ENCODE data around the gene LINC00632.
A peak's percentile ranks its signal among the peaks of the same experiment; 100 is the strongest.

The LINC00632 gene

GRCh38 chrX:140794642-140795041, 85.1 kb downstream of the LINC00632 start:
- no peak for DNase-seq (ENCODE audit: low read depth)
- H3K4me3 ChIP-seq (ENCODE audit: low read depth, low read length), result no peak overlapping the region
- no peak for TF ChIP-seq CTCF (conservative IDR thresholded peaks at IDR 0.05; ENCODE audit: low read depth, low read length)

GRCh38 chrX:140799216-140799615, 89.7 kb downstream of the LINC00632 start:
- no peak for DNase-seq (ENCODE audit: low read depth)
- no peak overlapping the region for H3K4me3 ChIP-seq (ENCODE audit: low read depth, low read length)
- TF ChIP-seq CTCF (conservative IDR thresholded peaks at IDR 0.05; ENCODE audit: low read depth, low read length), result no peak

- no peak for DNase-seq (ENCODE audit: low read depth)
- TF ChIP-seq CTCF (conservative IDR thresholded peaks at IDR 0.05; ENCODE audit: low read depth, low read length), result no peak
- no peak overlapping the region for H3K4me3 ChIP-seq (ENCODE audit: low read depth, low read length)
Measured at GRCh38 chrX:140804292-140804691, 94.7 kb downstream of the LINC00632 start.

- H3K4me3 ChIP-seq (ENCODE audit: low read depth, low read length), result no peak overlapping the region
- no peak for TF ChIP-seq CTCF (conservative IDR thresholded peaks at IDR 0.05; ENCODE audit: low read depth, low read length)
- DNase-seq (ENCODE audit: low read depth), result peak; percentile 36
Measured at GRCh38 chrX:140815868-140816267, 106.3 kb downstream of the LINC00632 start.

- no peak overlapping the region for H3K4me3 ChIP-seq (ENCODE audit: low read depth, low read length)
- DNase-seq (ENCODE audit: low read depth), result peak; percentile 43
- TF ChIP-seq CTCF (conservative IDR thresholded peaks at IDR 0.05; ENCODE audit: low read depth, low read length), result peak; percentile 55
Measured at GRCh38 chrX:140817943-140818342, 108.4 kb downstream of the LINC00632 start.

GRCh38 chrX:140821280-140821679, 111.7 kb downstream of the LINC00632 start:
- no peak for DNase-seq (ENCODE audit: low read depth)
- no peak for TF ChIP-seq CTCF (conservative IDR thresholded peaks at IDR 0.05; ENCODE audit: low read depth, low read length)
- H3K4me3 ChIP-seq (ENCODE audit: low read depth, low read length), result no peak overlapping the region

GRCh38 chrX:140822184-140822583, 112.6 kb downstream of the LINC00632 start:
- no peak for DNase-seq (ENCODE audit: low read depth)
- H3K4me3 ChIP-seq (ENCODE audit: low read depth, low read length), result no peak overlapping the region
- no peak for TF ChIP-seq CTCF (conservative IDR thresholded peaks at IDR 0.05; ENCODE audit: low read depth, low read length)

All from choroid plexus epithelial cell (primary cell).